GM18517 (cell line): Measurements from ENCODE around the gene ARHGAP26.

Experiments
- ATAC-seq: cut with Tn5 transposase; IDR thresholded peaks from one replicate; pipeline ENCODE4 v1.9.1; 2021; ENCODE audit warnings: mild to moderate bottlenecking, moderate library complexity; ENCODE audit not compliant: unreplicated experiment

ARHGAP26 gene

DNA sequence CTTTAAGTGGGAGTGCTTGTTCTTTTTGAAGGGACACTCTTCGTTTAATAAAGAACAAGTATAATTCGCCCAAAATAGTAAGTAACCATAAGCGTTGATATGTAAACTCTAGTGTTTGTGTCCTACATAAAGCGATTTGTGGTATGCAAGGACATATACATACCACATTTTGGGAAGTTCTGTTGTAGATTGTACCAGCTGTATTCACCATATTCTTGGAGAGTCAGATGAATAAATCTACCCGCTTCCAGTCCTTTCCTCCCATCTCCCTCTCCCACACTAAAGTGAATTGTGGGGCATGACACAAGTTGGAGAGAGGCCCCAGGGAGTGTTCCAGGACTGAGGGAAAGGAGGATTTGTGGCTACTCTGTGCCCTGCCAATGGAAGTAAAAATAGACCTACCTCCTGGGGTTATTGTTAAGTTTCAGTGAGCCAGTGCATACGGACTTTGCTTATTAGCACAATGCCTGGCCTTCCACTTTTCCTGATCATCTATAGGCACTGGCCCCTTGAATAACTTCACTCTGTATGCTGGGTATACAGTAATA lies 40.6 kb downstream of the ARHGAP26 start:
- ATAC-seq, result no peak

DNA sequence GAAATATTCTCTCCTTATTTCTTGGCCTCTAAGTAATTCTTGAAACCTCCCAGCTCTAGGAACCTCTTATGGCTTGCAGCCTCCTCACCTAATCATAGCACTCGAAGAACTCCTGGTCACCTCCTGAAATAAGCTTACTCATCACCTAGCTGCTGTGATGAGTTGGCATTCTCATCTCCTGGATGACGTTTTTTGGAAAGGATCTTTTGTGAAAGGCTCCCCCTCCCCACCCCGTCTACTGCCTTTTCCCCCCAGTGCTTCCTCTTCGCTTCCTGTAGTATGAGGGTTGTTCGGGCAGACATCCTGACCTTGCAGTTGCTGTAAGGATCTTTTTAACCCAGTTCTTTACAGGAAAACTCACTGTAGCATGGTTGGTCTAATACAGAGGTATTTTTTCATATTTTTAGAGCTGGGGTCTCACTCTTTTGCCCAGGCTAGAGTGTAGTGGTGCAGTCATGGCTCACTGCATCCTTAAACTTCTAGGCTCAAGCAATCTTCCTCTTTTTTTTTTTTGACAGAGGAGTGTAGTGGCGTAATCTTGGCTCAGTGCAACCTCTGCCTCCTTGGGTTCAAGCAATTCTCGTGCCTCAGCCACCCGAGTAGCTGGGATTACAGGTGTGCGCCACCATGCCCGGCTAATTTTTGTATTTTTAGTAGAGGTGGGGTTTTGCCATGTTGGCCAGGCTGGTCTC lies 41.8 kb downstream of the ARHGAP26 start:
- ATAC-seq, result no peak

DNA sequence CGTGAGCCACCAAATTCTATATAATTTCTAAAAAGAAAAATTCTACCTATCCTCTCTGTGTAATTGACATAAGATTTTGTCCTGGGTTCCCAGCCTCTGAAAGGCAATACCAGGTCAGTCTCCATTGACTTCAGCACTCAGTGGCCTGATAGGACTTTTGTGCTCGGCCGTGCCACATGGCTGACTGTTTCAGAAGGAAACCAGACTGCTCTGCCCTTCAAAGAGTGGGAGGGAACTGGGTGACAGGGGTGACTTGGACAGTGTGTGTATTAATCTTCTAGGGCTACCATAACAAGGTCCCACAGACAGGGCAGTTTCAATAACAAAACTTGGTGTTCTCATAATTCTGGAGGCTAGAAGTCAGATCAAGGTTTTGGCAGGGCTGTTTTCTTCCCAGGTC lies 43.0 kb downstream of the ARHGAP26 start:
- ATAC-seq, result no peak

DNA sequence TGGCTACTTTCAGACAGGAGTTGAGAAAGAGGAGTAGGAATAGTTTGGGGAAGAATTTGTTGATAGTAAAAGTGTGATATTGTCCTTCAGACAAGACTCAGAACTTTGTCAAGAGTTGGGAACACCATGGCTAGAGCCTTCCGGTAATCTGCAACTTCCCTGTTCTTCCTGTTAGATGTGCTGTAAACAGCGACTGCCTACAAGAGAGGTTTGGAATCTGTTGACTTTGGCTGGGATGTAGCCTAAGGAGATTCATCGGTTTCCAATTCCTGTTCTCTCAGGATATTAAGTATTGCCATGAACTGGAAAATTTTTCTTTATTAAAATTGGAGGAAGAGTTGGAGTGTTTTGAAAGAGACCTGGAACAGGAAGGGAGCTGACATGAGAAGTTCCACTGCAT lies 43.9 kb downstream of the ARHGAP26 start:
- no peak for ATAC-seq

DNA sequence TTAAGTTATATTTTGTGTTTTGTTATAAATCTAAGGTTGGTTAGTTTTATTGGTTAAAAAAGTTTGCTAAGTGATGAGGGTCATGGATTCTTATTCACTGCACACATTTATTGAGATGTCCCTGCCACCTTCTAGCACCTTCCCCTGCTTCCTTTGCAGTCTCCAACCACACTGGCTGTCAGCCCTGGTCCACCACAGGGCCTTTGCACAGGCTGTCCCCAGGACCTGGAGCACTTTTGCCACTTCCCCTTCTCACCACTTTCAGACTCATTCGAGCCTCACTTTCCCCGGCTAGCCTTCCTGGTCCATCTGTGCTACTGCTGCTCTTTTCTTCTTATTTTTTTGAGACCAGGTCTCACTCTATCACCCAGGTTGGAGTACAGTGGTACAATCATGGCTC lies 45.3 kb downstream of the ARHGAP26 start:
- ATAC-seq, result no peak

DNA sequence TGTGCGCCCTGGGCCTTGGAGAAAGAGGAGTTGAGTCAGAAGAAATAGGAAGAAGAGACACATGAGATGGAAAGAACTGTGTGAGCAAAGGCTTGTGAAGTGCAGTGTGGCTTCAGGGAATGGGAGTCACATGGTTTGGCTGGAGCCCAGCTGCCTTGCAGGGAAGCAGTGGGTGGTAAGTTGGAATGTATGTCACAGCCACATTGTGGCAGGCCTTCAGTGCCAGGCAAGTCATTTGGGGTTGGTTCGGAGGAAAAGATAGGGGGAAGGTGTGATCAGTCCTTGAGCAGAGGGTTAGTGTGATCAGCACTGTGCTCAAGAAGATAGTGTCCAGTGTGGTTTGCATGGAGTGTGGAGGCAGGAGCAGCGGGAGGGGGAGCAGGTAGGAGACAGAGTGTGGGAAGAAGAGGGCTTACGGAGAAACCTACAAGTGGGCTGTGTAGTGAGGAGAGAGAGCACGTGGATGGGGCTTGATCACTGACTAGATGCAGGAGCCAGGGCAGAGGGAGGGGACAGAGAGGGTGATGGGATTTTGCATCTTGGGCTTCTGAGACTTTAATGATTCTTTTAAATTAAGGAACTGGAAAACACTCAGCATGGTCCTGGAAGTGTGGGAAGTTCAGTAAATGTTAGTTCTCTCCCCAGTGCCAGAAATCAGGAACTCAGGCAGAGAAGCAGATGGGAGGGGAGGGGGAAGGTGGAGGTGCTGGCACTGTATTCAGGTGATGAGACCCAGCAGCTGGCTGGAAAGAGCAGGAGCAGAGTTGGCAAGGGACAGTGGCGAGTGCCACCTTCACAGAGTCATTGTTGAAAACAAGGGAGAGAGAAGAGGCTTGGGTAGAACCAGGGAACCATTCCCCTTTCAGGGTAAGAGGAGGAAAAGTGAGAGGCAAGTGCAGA lies 46.6 kb downstream of the ARHGAP26 start:
- ATAC-seq, result no peak

DNA sequence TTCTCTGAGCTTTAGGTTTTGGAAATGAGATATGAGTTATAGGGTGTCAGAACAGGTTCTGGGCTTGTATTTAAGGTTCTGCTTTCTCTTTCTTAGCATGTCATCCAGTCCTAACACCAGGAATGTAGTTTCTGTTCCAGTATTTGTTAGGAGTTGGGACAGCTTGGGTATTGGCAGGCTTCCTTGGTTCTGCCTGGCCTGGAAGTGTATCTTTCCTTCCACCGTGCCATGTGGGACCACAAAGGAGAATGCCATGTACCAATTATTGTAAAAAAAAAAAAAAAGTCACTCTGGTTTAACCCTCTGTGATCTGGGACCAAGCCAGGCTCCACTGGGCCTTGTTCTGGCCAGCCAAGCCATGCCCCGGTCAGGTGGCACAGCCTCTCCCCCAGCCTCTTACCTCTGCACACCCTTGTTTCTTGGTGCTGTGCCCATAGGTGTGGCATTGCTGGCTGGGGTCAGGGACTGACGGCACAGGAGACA lies 47.8 kb downstream of the ARHGAP26 start:
- no peak for ATAC-seq

DNA sequence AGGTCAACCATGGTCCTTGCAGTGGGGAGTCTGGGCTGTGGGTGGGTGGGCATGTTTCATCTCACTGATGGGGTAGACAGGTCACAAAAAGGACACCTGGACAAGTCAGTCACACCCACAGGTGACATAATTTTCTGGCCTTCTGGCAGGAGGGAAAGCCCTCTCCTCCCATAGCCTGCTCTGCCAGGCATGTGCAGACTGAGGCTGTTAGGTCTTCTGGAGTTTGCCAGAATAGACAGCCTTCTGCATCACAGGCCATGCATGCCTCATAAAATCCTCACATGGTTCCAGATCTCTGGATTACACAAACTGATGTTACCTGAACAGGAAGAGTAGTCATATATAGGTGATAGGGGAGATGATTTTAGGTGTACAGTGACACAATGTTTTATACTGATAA lies 49.1 kb downstream of the ARHGAP26 start:
- ATAC-seq, result no peak

DNA sequence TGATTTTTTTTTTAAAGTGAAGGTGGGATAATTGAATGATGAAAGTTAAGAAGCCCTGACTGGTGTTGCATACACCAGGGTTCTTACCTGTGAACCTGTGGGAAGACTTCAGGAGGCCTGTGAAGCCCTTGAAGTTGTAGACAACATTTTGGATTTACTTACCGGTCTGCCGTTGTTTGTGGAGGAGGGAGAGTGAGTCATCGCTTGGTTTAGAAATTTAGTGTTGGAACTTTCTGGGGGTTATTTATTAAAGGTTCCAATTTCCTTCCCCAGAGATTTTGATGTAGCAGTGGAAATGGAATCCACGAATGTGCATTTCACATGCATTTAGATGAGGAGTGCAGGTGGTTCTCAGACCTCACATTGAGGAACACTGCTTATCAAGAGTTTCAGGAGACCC lies 49.6 kb downstream of the ARHGAP26 start:
- ATAC-seq, result no peak

DNA sequence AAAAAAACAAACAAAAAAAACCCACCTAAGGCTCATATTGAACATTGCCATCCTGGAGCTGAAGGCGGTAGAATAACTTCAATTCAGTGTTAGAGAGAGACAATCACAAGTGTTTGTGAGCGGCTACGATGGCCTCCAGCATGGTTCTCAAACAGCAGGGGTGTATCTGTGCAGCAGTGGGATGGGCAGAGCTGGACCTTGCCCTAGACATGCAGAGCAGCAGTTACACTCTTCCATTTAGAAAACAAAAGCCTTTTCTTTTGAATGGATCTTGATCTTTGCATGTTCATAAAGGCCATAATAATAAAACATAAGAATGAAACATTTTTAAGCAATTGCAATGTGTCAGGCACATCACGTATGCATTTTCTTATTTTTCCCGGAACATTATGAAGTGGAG lies 50.3 kb downstream of the ARHGAP26 start:
- ATAC-seq, result no peak

DNA sequence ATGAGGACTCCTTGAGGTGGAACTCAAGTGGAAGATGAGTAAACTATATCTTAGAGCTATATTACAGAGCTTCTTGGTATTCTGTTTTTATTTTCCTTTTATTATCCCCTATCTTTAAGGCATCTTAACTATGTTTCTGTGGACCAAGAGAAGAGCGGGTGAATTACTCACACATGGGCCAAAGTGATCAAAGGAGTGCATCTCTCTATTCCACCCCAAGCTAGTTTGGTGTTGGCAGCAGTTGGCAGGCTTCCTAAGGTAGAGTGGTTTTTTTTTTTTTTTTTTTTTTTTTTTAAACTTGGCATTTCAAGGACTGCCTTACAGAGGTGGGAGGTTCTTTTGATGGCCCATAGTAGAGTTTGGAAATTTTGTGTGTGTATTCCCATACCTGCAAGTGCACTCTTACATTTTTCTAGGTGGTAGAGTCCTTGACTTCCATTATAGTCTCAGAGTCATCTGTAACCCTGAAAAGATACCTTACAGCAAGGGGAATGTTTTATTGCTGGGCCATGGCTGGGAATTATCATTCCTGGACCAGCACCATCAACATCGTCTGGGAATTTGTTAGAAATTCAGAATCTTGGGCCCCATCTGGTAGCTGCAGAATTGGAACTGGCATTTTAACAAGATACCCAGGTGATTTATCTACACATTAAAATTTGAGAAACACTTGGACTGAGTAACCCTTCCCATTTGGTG lies 51.0 kb downstream of the ARHGAP26 start:
- no peak for ATAC-seq

DNA sequence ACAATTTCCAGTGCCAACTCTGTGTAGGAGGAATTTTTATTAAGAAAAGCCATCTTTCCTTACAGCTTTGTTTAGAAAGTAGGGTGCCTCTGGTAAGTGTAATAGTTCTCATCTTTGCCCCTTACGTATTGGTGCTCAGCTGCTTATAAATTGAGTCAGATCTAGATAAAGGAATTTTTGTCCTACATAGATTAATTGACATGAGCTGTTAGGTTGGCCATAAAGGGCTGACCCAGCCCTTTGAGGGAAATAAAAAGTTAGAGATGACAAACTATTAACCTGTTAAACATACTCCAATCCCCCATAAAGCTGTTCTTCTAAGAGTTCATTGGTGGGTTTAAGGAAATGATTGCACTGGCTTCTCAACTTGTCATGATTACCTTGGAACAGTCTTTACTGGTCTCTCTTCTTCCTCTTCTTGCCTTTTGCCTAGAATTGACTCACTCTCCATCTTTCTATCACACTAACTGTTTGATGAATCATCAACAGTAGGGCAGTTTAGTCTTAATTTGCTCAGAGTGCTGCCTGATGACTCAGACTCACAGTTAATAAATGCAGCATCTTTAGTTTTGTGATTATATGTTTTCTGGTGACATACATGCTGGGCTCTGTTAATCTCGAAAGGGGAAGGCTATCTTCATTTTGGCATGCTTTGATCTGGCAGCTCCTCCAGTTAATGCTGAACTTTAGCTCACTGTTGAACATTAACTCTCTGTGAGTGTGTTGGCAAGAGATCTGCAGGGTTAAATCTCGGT lies 51.7 kb downstream of the ARHGAP26 start:
- peak; percentile 67 for ATAC-seq

DNA sequence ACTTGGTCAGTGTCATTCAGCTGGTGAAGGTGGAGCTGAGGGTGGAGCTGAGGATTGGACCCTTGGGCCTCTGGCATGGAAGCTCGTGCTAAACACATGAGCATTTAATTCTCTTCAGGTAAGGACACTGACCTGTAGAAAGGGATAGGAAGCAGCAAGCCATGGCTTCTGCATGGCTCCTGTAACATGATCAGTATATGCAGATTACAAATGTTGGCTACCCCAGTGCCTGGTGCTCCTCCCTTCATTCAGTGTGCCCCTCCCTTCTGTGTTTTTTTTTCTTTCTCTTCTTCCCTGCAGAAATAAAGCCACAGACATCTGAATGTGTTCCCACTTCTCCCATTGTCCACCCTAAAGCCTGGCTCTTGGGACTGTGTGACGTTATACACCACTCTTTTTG lies 52.9 kb downstream of the ARHGAP26 start:
- no peak for ATAC-seq

DNA sequence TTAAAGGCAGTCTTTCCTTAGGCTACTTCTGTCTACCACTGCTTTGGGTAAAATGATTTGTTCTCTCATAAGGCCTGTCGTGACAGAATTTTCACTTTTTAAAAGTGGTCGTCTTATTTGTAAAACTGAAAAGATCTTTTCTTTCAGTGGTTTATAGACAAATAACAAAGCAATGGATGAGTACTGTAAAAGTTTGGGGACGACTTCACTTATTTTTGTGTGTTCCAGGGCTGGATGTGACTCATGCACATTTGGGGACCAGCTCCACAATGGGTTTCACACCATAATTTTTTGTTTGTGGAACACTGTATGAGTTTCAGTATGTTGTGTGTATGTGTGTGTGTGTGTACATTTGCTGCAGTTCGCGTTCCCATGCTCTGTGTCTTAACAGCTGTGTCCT lies 53.6 kb downstream of the ARHGAP26 start:
- ATAC-seq, result no peak

DNA sequence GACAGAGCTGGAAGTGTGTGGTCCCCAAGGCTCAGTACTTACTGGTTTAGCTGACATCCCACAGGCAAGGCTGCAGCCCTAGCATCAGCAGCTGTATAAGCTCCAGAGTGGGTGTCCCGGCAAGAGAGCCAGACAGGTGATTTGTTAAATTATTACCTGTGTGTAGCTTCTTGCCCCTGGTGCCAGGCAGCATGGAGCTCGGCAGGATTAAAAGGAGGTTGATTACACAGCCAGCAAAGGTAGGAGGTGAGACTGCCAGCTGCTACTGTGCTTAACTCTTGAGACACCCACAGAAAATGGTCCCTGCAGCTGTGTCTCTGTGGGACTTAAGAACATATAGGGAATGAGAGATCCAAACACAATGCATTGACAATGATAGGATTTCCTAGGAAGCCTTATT lies 54.2 kb downstream of the ARHGAP26 start:
- no peak for ATAC-seq

DNA sequence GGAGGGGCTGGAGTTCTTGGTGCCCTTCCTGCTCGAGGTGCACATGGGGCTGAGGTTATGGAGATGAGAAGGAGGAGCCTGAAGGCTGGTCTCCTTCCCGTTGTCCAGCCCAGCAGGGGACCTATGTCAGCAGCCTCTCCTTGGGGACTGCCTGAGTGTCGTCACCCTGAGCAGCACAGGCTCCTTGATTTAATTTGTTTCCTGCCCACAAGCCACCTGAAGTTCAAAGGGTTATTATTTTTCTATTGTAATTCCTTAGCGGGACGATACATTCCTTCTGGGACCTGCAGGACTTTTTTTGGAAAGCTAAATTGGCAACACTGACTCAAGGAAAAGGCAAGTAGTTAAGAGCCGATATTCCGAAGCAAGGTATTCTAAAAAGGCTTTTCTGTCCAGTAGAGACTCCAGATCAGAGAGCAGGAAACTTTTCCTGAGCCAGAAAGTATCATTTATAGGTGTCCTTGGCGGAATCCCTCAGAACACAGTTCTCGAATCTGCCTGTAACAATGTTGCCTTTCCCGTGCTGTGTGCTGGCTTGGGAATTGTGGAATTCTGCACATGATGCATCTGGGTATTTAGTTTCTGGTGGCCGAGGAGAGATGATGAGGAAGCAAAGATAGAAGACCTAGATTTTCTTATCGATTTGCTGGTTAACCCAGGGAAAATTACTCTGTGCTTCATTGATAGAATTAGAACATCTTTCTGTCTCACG lies 55.4 kb downstream of the ARHGAP26 start:
- no peak for ATAC-seq

DNA sequence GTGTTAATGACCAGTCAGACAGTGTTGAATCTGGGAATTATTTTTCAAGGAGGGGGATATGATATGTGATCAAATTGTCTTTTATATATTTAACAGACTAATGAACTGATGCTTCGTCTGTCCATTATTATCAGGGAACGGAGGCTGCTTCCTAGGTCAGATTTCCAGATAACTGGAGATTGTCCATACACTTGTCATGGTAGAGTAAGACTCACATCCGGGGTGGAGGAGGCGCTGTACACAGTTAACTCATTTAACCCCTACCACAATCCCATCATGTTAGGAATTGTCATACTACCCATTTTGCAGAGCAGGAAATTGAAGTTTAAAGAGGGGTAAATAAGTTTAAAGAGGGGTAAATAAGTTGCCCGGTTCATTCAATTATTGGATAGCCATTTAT lies 55.9 kb downstream of the ARHGAP26 start:
- no peak for ATAC-seq

DNA sequence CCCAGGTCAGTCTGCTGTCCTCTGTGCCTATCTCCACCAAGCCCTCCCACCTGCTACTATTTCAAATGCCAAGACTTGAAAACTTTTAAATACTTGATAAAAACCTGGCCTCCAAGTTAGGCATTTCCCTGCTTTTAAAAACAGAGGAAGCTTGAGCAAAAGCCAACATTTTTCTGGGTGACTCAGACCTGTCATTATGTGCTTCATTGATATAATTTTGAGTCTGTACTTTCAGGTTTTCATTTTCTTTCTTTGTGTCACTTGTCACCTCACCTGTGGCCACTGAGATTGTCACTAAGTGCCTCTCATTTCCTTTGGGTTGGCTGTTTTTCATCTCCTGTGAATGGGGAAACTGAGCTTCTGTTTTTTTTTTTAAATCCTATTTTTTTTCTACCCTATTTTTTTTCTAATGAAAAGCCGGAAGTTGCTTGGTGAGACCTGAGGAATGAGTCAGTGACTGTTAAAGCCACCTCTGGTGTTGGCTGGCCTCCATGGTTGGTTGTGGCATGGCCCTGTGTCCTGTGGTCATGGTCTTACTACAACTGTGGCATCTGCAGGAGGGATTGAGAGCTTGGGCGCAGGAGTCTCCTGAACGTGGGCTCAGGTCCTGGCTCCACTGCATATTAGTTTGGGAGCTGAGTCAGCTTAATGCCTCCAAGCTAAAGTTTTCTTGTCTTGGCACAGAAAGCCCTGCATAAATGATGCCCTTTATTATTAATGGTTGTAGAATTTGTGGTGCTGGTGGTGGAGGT lies 56.7 kb downstream of the ARHGAP26 start:
- no peak for ATAC-seq

DNA sequence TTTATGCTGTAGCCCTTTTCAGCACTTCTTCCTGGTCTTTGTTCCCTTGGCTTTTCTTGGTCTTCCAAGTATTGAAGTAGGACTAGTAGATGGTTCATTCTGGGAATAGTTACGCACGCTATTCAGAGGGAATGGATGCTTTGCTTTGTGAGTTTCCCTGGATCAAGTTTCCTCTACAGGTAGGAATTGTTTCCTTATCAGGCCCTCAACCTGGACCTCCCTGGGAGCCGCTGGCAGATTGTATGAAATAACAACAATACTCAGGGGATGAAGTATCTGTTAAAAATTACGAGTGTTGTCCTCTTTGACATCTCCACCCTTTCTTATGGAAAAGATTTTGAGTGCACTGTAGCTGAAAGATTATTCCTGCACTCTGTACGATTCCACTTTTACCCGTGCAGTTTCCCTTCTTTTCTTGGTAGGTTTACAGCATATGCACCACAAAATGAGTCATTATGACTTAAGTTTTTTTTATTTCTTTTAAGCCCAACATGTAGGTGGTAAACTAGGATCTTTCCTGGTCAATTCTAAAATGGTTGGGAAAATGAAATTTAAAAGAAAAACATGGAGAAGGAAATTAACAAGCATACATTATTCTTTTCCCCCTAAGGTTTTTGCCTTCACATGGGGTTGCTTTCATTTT lies 57.9 kb downstream of the ARHGAP26 start:
- no peak for ATAC-seq
